Neutrophil (primary cell): ENCODE data around the gene SPNS3.

ENCODE experiments used
- H3K27ac ChIP-seq: fragments of 200-600 bp; sonication (generic); 2 replicates; pipeline ENCODE4 v1.5.1; 2016; ENCODE audit warnings: mild to moderate bottlenecking, moderate library complexity
- H3K27me3 ChIP-seq: fragments of 200-600 bp; sonication (generic); 2 replicates; pipeline ENCODE4 v1.6.0; 2016; ENCODE audit warnings: mild to moderate bottlenecking
- H3K36me3 ChIP-seq: fragments of 200-600 bp; sonication (generic); 2 replicates; pipeline ENCODE4 v1.5.1; 2017
- H3K4me1 ChIP-seq, 2 experiments: fragments of 200-600 bp in 1 of 2; sonication (generic) in 1 of 2; 1 replicate in 1 of 2; 2 replicates in 1 of 2; pipeline versions ENCODE4 v1.5.1 to v1.6.1; 2013 to 2016; ENCODE audit warnings: low read depth in 1 of 2, low read length in 1 of 2, mild to moderate bottlenecking in 1 of 2, moderate library complexity in 1 of 2; ENCODE audit not compliant: control insufficient read depth in 1 of 2, insufficient read depth in 1 of 2
- H3K4me3 ChIP-seq, 2 experiments: fragments of 200-600 bp in 1 of 2; sonication (generic) in 1 of 2; 1 replicate in 1 of 2; 2 replicates in 1 of 2; pipeline ENCODE4 v1.5.1; 2013 to 2016; ENCODE audit warnings: low read depth in 1 of 2, low read length in 1 of 2, mild to moderate bottlenecking in 1 of 2, moderate library complexity in 1 of 2
- H3K9me3 ChIP-seq: fragments of 200-600 bp; sonication (generic); 2 replicates; pipeline ENCODE4 v1.5.1; 2016
- CTCF ChIP-seq: fragments of 200-600 bp; sonication (generic); IDR thresholded peaks from 2 replicates; pipeline ENCODE4 v1.5.1; 2016; ENCODE audit warnings: antibody characterized with exemption

SPNS3 gene

GRCh38 chr17:4523946-4524345 lies 90.2 kb downstream of the SPNS3 start:
- Histone ChIP-seq H3K27ac (no peak overlapping the region), H3K27me3 (no peaks in the 10 kb centered on the region), H3K9me3 (no peaks in the 10 kb centered on the region), H3K4me3 (no peak overlapping the region), H3K4me1 (no peaks in the 10 kb centered on the region), H3K36me3 (peaks cover 15% of the 10 kb centered on the region)
- no peak for TF ChIP-seq CTCF

DNA sequence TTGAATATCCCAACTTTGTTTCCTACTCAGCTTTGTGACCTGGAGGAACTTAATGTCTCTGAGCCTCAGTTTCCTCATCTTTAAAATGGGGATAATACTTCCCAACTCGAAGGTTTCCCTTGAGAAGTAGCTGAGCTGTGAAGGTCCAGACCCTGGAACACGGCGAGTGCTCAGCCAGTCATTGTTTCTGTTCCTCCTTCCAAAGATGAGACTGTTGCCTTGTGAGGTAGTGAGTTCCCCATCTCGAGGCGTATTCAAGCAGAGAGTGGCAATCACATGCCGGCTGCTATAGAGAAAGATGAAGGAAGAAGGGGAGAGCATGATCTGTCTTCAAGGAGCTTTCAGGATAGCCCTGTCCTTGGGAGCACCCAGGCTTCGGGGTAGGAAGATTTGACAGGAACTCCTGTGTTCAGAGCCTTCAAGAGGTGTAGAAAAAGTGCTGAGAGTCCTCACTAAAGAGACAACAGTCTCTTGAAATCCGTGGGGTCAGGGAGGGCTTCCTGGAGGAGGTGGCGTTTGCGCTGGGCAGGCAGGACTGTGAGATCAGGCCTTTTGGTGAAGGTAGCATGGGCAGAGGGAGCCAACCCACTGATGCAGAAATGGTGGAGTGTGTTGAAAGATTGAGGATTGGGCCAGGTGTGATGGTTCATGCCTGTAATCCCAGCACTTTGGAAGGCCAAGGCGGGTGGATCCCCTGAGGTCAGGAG lies 92.1 kb downstream of the SPNS3 start:
- TF ChIP-seq CTCF: no peak
- Histone ChIP-seq H3K9me3 (no peaks in the 10 kb centered on the region), H3K4me3 (no peak overlapping the region), H3K4me1 (no peaks in the 10 kb centered on the region), H3K27me3 (no peaks in the 10 kb centered on the region), H3K36me3 (peaks cover 15% of the 10 kb centered on the region), H3K27ac (no peak overlapping the region)

DNA sequence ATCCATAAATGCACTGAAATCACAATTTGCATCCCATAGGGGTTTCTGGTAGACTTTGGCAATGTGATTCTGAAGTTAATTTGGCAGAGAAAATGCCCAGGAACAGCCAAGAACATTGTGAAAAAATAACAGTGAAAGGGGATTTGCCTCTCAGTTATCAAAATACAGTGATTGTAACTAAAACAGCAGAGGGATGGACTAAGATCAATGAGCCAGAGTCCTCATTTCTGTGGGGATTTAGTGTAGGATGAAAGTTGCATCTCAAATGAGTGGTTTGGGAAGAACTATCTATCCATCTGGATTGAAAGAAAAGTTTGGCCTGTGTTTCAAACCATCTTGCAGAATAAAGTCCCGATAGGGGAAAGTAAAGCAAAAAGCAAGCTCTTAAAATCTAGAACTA lies 93.4 kb downstream of the SPNS3 start:
- H3K4me3 ChIP-seq: no peak overlapping the region
- H3K27me3 ChIP-seq: no peaks in the 10 kb centered on the region
- H3K27ac ChIP-seq: no peak overlapping the region
- no peak for TF ChIP-seq CTCF
- H3K9me3 ChIP-seq: no peaks in the 10 kb centered on the region
- peaks cover 11% of the 10 kb centered on the region in 2 experiments for H3K4me1 ChIP-seq
- peaks cover 14% of the 10 kb centered on the region for H3K36me3 ChIP-seq

DNA sequence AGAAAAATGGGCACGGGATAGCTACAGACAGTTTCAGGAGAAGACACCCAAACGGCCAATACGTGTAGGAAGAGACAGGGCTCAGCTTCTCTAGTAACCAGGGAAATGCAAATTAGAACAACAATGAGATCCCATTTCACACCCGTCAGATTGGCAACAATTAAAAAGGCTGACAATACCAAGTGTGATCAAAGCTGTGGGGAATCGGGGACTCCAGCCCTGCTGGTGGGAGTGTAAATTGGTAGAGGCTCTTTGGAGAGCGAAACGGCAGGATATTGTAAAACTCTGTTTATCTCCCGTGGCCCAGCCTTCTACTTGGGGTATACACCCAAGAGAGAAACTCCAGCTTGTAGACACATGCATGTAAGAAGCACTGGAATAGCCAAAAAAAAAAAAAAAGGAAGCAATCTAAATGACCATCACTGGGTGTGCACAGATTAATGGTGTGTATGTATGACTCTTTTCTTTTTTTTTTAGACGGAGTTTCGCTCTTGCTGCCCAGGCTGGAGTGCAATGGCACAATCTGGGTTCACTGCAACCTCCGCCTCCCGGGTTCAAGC lies 93.9 kb downstream of the SPNS3 start:
- no peak overlapping the region for H3K27ac ChIP-seq

GRCh38 chr17:4529533-4530152 lies 95.9 kb downstream of the SPNS3 start:
- Histone ChIP-seq H3K9me3 (no peaks in the 10 kb centered on the region), H3K27me3 (no peaks in the 10 kb centered on the region), H3K27ac (no peak overlapping the region), H3K4me3 (no peak overlapping the region), H3K36me3 (peaks cover 20% of the 10 kb centered on the region), H3K4me1 (peaks cover 18 to 20% of the 10 kb centered on the region in 2 experiments)
- TF ChIP-seq CTCF: no peak

More for the DNA sequence above, 93.9 kb downstream of the SPNS3 start:
- H3K36me3 ChIP-seq: peaks cover 10% of the 10 kb centered on the region
- peaks cover 16 to 17% of the 10 kb centered on the region in 2 experiments for H3K4me1 ChIP-seq
- no peak for TF ChIP-seq CTCF
- H3K4me3 ChIP-seq: no peak overlapping the region
- H3K9me3 ChIP-seq: no peaks in the 10 kb centered on the region
- H3K27me3 ChIP-seq: no peaks in the 10 kb centered on the region
